GM12875 (cell line): Measurements from ENCODE around the gene WDR62.
"Not testable (repeated sequence)": the region's sequence is repeated elsewhere in the genome, so short reads cannot be mapped to it uniquely, and the experiment has no call there.

Experiments used
- H3K4me3 ChIP-seq: one replicate; pipeline ENCODE4 v1.5.1; 2011; ENCODE audit warnings: low read depth, low read length, control low read depth
- TF ChIP-seq, protein P1 (sequence below): IDR thresholded peaks from 2 replicates; pipeline ENCODE4 v1.5.1; 2011; ENCODE audit warnings: low read depth, mild to moderate bottlenecking, control low read depth, inconsistent platforms, low read length, moderate library complexity, borderline replicate concordance; ENCODE audit not compliant: insufficient read depth

Gene WDR62

DNA sequence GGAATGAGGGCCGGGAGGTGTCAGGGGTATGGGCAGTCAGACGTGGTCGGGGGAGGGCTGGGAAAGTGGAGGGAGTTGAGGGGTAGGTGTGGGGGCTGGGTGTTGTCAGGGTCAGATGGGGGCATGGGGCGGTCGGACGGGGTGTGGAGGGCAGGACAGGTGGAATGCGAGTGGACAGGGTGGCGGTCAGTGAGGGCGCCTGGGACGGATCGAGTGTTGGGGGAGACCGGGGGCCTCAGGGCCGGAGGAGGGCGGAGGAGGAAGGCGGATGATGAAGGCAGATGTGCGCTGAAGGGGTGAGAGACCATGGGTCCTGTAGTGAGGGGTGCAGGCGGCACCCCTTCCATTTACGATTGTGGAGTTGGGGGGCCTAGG lies 66.3 kb downstream of the WDR62 start:
- no peak overlapping the region for H3K4me3 ChIP-seq

DNA sequence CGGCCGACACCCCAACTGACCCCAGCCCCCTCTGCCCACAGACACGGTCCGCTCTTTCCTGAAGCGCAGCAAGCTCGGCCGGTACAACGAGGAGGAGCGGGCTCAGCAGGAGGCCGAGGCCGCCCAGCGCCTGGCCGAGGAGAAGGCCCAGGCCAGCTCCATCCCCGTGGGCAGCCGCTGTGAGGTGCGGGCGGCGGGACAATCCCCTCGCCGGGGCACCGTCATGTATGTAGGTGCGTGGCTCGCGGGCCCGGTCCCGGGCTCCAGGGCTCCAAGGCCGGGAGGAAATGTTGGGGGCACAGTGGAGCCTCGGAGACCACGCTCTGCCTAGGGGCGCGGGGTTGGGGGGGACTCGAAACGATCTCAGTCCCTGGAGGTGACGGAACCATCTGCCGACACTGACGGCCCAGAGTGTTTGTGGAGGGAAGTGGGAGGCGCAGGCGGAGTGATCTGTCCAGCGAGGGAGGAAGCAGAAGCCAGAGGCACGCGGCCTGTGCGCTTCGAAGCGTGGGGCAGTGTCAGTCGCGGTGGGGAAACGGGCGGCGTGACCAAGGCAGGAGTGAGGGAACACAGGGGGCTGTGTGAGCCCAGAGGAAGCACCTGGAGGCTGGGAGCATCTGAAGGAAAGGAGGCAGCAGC lies 66.9 kb downstream of the WDR62 start:
- TF ChIP-seq, protein P1, sequence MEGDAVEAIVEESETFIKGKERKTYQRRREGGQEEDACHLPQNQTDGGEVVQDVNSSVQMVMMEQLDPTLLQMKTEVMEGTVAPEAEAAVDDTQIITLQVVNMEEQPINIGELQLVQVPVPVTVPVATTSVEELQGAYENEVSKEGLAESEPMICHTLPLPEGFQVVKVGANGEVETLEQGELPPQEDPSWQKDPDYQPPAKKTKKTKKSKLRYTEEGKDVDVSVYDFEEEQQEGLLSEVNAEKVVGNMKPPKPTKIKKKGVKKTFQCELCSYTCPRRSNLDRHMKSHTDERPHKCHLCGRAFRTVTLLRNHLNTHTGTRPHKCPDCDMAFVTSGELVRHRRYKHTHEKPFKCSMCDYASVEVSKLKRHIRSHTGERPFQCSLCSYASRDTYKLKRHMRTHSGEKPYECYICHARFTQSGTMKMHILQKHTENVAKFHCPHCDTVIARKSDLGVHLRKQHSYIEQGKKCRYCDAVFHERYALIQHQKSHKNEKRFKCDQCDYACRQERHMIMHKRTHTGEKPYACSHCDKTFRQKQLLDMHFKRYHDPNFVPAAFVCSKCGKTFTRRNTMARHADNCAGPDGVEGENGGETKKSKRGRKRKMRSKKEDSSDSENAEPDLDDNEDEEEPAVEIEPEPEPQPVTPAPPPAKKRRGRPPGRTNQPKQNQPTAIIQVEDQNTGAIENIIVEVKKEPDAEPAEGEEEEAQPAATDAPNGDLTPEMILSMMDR: no peak
- no peak overlapping the region for H3K4me3 ChIP-seq

More for the DNA sequence above, 66.3 kb downstream of the WDR62 start:
- TF ChIP-seq, protein P1: no peak

DNA sequence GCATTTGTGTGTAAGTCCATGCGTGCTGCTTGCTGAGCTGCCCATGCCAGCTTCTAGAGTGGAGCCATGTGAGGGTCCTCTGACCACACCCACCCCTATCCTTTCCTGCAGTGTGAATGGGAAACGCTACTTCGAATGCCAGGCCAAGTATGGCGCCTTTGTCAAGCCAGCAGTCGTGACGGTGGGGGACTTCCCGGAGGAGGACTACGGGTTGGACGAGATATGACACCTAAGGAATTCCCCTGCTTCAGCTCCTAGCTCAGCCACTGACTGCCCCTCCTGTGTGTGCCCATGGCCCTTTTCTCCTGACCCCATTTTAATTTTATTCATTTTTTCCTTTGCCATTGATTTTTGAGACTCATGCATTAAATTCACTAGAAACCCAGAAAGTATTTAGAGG lies 70.9 kb downstream of the WDR62 start:
- H3K4me3 ChIP-seq: no peak overlapping the region
- TF ChIP-seq, protein P1: no peak

DNA sequence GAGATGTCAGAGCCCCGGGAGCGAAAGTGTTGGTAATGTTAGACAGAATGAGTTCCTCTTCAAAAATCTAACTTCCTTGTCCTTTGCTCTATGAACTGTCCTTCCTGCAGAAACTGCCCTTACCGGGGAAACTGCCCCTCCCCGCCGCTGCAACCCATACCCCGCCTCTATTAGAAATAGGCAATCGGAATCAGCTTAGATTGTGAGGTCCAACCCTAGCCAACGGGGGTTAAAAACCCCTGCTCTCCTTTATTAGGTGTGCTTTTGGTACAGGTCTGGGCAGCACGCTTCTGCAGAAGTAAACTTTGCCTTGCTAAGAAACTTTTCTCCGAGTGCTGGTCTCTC lies 73.7 kb downstream of the WDR62 start:
- TF ChIP-seq, protein P1: no peak
- peak overlapping the region; percentile 57 for H3K4me3 ChIP-seq

DNA sequence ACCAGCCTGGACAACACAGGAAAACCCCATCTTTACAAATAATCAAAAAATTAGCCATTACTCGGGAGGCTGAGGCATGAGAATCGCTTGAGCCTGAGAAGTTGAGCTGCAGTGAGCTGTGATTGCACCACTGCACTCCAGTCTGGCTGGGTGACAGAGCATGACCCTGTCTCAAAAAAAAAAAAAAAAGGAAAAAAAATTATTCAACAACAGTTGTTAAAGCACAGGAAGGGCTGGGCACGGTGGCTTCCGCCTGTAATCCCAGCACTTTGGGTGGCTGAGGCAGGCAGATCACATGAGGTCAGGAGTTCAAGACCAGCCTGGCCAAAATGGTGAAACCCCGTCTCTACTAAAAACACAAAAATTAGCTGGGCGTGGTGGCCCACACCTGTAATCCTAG lies 76.5 kb downstream of the WDR62 start:
- H3K4me3 ChIP-seq: not testable (repeated sequence)

DNA sequence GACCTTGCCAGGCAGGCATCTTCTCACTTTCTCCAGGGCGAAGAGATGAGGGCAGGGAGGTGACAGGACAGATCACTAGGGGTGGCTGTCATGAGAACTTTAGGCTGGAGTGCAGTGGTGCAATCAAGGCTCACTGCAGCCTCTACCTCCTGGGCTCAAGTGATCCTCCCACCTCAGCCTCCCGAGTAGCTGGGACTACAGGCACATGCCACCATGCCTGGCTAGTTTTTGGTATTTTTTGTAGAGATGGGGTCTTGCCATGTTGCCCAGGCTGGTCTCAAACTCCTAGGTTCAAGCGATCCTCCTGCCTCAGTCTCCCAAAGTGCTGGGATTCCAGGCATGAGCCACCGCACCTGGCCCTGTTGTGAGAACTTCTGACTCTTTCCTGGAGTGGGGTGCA lies 80.2 kb downstream of the WDR62 start:
- H3K4me3 ChIP-seq: not testable (repeated sequence)

DNA sequence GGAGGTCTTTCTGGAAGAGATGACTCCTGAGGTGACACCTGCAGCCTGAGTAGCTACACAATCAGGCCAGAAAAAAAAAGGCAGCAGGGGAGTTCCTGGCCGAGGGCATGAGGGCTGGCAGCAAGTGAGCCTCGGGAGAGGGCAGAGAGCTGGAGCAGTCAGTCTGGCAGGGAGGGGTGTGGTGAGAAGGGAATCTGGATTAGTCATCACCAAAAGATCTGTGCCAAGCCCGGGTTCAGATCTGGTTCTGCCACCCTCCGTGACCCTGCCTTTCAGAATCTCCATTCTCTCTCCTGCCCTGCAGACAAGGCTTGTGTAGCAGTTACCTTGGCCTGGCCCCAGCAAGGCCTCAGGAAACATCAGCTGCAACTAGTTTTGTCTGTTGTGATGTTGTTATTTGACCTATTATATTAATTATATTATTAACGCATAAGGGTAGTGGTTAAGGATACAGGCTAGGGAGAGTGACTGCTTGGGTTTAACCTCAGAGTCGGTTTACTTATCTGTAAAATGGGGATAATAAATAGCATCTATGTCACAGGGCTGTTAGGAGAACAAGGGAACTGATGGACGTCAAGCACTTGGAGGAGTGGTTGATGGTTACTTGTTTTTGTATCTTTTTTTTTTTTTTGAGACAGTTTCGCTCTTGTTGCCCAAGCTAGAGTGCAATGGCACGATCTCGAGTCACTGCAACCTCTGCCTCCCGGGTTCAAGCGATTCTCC lies 82.4 kb downstream of the WDR62 start:
- no peak overlapping the region for H3K4me3 ChIP-seq
- TF ChIP-seq, protein P1: no peak

DNA sequence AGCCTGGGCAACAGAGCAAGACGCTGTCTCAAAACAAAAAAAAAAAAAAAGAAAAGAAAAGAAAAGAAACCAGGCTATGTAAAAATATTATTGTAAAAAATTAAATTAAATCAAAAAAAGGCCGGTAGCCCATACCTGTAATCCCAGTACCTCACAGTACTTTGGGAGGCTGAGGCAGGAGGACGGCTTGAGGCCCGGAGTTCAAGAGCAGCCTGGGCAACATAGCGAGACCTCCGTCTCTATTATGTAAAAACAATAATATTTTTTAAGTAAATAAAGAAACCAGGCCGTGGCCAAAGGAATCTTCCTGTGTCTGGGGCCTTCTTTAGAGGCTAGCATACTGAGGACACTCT lies 84.4 kb downstream of the WDR62 start:
- H3K4me3 ChIP-seq: peak overlapping the region; percentile 74
- TF ChIP-seq, protein P1: no peak
